Measurements from ENCODE around the gene LRRTM4. TPM values are rescaled to one million over a fixed set of nuclear protein-coding genes. Genes with fewer than 3 reads are reported as not detected.

LRRTM4 gene
- total RNA-seq, 1 experiment from 2014 or later = 0.23 TPM

- Histone ChIP-seq H3K4me1 (ENCODE audit: control insufficient read depth, insufficient read depth, low read length) (no peaks in the 10 kb centered on the region), H3K4me3 (ENCODE audit: low read depth in 2 of 2, low read length in 2 of 2) (no peak overlapping the region), H3K27me3 (ENCODE audit: control insufficient read depth, insufficient read depth, low read length) (no peaks in the 10 kb centered on the region), H3K27ac (ENCODE audit: low read length) (no peak overlapping the region), H3K36me3 (ENCODE audit: control insufficient read depth, insufficient read depth, low read length) (no peaks in the 10 kb centered on the region), H3K9me3 (ENCODE audit: control insufficient read depth, insufficient read depth, low read depth, low read length) (peaks cover 6% of the 10 kb centered on the region; the same call in 1 of the 2 replicates)
- no peak for ATAC-seq
- POLR2A ChIA-PET = no interaction called here
- DNase-seq (ENCODE audit: low read depth, low spot score) = no peak
- in situ Hi-C loops (cut with HindIII; ENCODE audit: low pct_unique_long_range_greater_than_20kb, low sequenced_read_pairs) = no loop called here
- TF ChIP-seq SIN3A (IDR thresholded peaks at IDR 0.05; ENCODE audit: borderline replicate concordance, insufficient read depth, low read depth, low read length) (no peak), TCF7L2 (IDR thresholded peaks at IDR 0.05; ENCODE audit: low read depth, low read length) (no peak), REST (IDR thresholded peaks at IDR 0.05; ENCODE audit: insufficient read depth in 1 of 2, low read depth in 2 of 2, low read length in 1 of 2) (no peak), POLR2AphosphoS5 (IDR thresholded peaks at IDR 0.05; ENCODE audit: low read depth, low read length) (no peak), CTCF (IDR thresholded peaks at IDR 0.05) (no peak)
- intact Hi-C loops (cut with micrococcal nuclease; ENCODE audit: unreplicated experiment) = no loop called here
- CTCF ChIA-PET = no interaction called here
- no TSS peak for BruUV-seq (replicated peaks)
These were observed 626.7 kb downstream of the LRRTM4 start for GRCh38 chr2:76895469-76895868.

- ATAC-seq = no peak
- DNase-seq (ENCODE audit: low read depth, low spot score) = no peak
- POLR2A ChIA-PET = no interaction called here
- no peaks in the 10 kb centered on the region for H3K4me1 ChIP-seq (ENCODE audit: control insufficient read depth, insufficient read depth, low read length)
- no peaks in the 10 kb centered on the region for H3K27me3 ChIP-seq (ENCODE audit: control insufficient read depth, insufficient read depth, low read length)
- no peak overlapping the region for H3K4me3 ChIP-seq (ENCODE audit: low read depth in 2 of 2, low read length in 2 of 2)
- no peaks in the 10 kb centered on the region for H3K9me3 ChIP-seq (ENCODE audit: control insufficient read depth, insufficient read depth, low read depth, low read length)
- H3K36me3 ChIP-seq (ENCODE audit: control insufficient read depth, insufficient read depth, low read length) = no peaks in the 10 kb centered on the region
- intact Hi-C loops (cut with micrococcal nuclease; ENCODE audit: unreplicated experiment) = no loop called here
- TF ChIP-seq TCF7L2 (IDR thresholded peaks at IDR 0.05; ENCODE audit: low read depth, low read length) (no peak), POLR2AphosphoS5 (IDR thresholded peaks at IDR 0.05; ENCODE audit: low read depth, low read length) (no peak), CTCF (IDR thresholded peaks at IDR 0.05) (no peak), SIN3A (IDR thresholded peaks at IDR 0.05; ENCODE audit: borderline replicate concordance, insufficient read depth, low read depth, low read length) (no peak), REST (IDR thresholded peaks at IDR 0.05; ENCODE audit: insufficient read depth in 1 of 2, low read depth in 2 of 2, low read length in 1 of 2) (no peak)
- H3K27ac ChIP-seq (ENCODE audit: low read length) = no peak overlapping the region
- in situ Hi-C loops (cut with HindIII; ENCODE audit: low pct_unique_long_range_greater_than_20kb, low sequenced_read_pairs) = no loop called here
- CTCF ChIA-PET = interaction anchor here (0.5 kb wide), 1 partner anchor 1090 kb away, joined by 3 read pairs; no protein-coding TSS in a partner anchor
- no TSS peak for BruUV-seq (replicated peaks)
These were observed 651.6 kb downstream of the LRRTM4 start for GRCh38 chr2:76870581-76870980.
